H1 (cell line): ENCODE measurements around the gene CIRBP. TPM values are rescaled to one million over a fixed set of nuclear protein-coding genes. Genes with fewer than 3 reads are reported as not detected.

ENCODE experiments used
- CTCF ChIA-PET: fragments of 300-600 bp; sonication (Branson Sonifier 250); formaldehyde crosslinking; loops from one replicate; lab custom pipeline; 2021; ENCODE audit not compliant: partially characterized antibody; lab: Charles Lee
- POLR2A ChIA-PET: fragments of 300-600 bp; sonication (Branson Sonifier 250); formaldehyde crosslinking; loops from one replicate; lab custom pipeline; 2021; ENCODE audit warnings: inconsistent platforms; ENCODE audit not compliant: partially characterized antibody; lab: Charles Lee
- DNase-seq, 2 experiments: peaks; one replicate each; pipeline versions ENCODE4 v3.0.0 to v3.0.0-alpha.2; 2010 to 2022; ENCODE audit warnings: low spot score in 2 of 2, low read depth in 1 of 2, mixed read lengths in 1 of 2
- FAIRE-seq: peaks from 2 replicates; lab custom pipeline; 2011; peaks lifted over from hg19 to GRCh38; lab: Jason Lieb, UNC
- H2AFZ ChIP-seq: 2 replicates; pipeline ENCODE4 v1.8.1; 2012; ENCODE audit warnings: low read length, inconsistent platforms
- H2AK5ac ChIP-seq: 2 replicates; pipeline ENCODE4 v1.6.1; 2013; ENCODE audit warnings: low read depth, low read length
- H2BK120ac ChIP-seq: replicated peaks from 2 replicates; pipeline ENCODE3; 2013; ENCODE audit warnings: low read depth, low read length, inconsistent platforms
- H2BK12ac ChIP-seq: 2 replicates; pipeline ENCODE4 v1.6.1; 2013; ENCODE audit warnings: low read depth, low read length
- H2BK15ac ChIP-seq: 2 replicates; pipeline ENCODE4 v1.6.1; 2013; ENCODE audit warnings: low read length
- H2BK20ac ChIP-seq: 2 replicates; pipeline ENCODE4 v1.6.1; 2013; ENCODE audit warnings: low read length
- H2BK5ac ChIP-seq: 2 replicates; pipeline ENCODE4 v1.6.1; 2013; ENCODE audit warnings: low read depth, low read length
- H3K14ac ChIP-seq: 2 replicates; pipeline ENCODE4 v1.6.1; 2013; ENCODE audit warnings: inconsistent platforms; ENCODE audit not compliant: insufficient read length
- H3K18ac ChIP-seq: 2 replicates; pipeline ENCODE4 v1.6.1; 2013; ENCODE audit warnings: low read length; ENCODE audit errors: extremely low read depth
- H3K23ac ChIP-seq: 2 replicates; pipeline ENCODE4 v1.6.1; 2013; ENCODE audit warnings: inconsistent platforms; ENCODE audit not compliant: insufficient read length
- H3K23me2 ChIP-seq: 2 replicates; pipeline ENCODE4 v1.6.1; 2013; ENCODE audit warnings: low read depth, low read length
- H3K27ac ChIP-seq: 2 replicates; pipeline ENCODE4 v1.6.1; 2011; ENCODE audit warnings: low read depth, low read length, inconsistent platforms
- H3K27me3 ChIP-seq, 4 experiments: replicated peaks in 1 of 4; 1 replicate in 1 of 4; 2 replicates in 3 of 4; pipeline versions ENCODE4 v1.6.1 to v1.8.1; 2011 to 2013; ENCODE audit warnings: low read length in 3 of 4, mild to moderate bottlenecking in 3 of 4, inconsistent platforms in 2 of 4, mixed read lengths in 2 of 4, moderate library complexity in 1 of 4; ENCODE audit not compliant: control insufficient read depth in 3 of 4, insufficient read depth in 3 of 4; ENCODE audit errors: extremely low read depth in 1 of 4
- H3K36me3 ChIP-seq, 4 experiments: 2 replicates each; pipeline versions ENCODE4 v1.6.1 to v1.8.1; 2011 to 2013; ENCODE audit warnings: mild to moderate bottlenecking in 4 of 4, low read length in 3 of 4, moderate library complexity in 2 of 4, control low read depth in 1 of 4, inconsistent platforms in 1 of 4; ENCODE audit not compliant: insufficient read depth in 4 of 4, control insufficient read depth in 2 of 4
- H3K4ac ChIP-seq: replicated peaks from 2 replicates; pipeline ENCODE3; 2013; ENCODE audit warnings: low read length, low read depth, mixed read lengths, inconsistent platforms; ENCODE audit not compliant: insufficient read length
- H3K4me1 ChIP-seq, 4 experiments: replicated peaks in 1 of 4; 1 replicate in 1 of 4; 2 replicates in 3 of 4; pipeline versions ENCODE4 v1.6.1 to v1.8.1; 2011 to 2013; ENCODE audit warnings: low read length in 3 of 4, inconsistent platforms in 2 of 4, mixed read lengths in 1 of 4; ENCODE audit not compliant: insufficient read depth in 4 of 4, control insufficient read depth in 3 of 4
- H3K4me2 ChIP-seq, 2 experiments: 2 replicates each; pipeline versions ENCODE4 v1.6.1 to v1.8.1; 2011 to 2013; ENCODE audit warnings: low read depth in 2 of 2, low read length in 2 of 2, control low read depth in 1 of 2, inconsistent platforms in 1 of 2, mild to moderate bottlenecking in 1 of 2; ENCODE audit not compliant: insufficient read depth in 1 of 2
- H3K4me3 ChIP-seq, 4 experiments: fragments of 200-600, 300-600 bp in 1 of 4; sonication (generic), shearing (Covaris generic), sonication (Bioruptor Twin) in 1 of 4; 2 replicates each; pipeline versions ENCODE4 v1.5.1 to v1.8.1; 2011 to 2016; ENCODE audit warnings: low read length in 4 of 4, low read depth in 3 of 4, control low read depth in 2 of 4, inconsistent platforms in 2 of 4, mild to moderate bottlenecking in 2 of 4, mixed read lengths in 1 of 4, moderate library complexity in 1 of 4; ENCODE audit not compliant: insufficient read depth in 2 of 4; ENCODE audit errors: extremely low read depth in 1 of 4
- H3K56ac ChIP-seq: replicated peaks from 2 replicates; pipeline ENCODE3; 2013; ENCODE audit warnings: low read depth, mild to moderate bottlenecking, mixed read lengths, low read length, inconsistent platforms; ENCODE audit not compliant: insufficient read length
- H3K79me1 ChIP-seq: 2 replicates; pipeline ENCODE4 v1.6.1; 2013; ENCODE audit warnings: low read depth, low read length, control low read depth
- H3K79me2 ChIP-seq, 2 experiments: 2 replicates each; pipeline versions ENCODE4 v1.6.1 to v1.8.1; 2012 to 2013; ENCODE audit warnings: low read length in 2 of 2, mild to moderate bottlenecking in 2 of 2, inconsistent platforms in 1 of 2; ENCODE audit not compliant: insufficient read depth in 2 of 2, control insufficient read depth in 1 of 2
- H3K9ac ChIP-seq, 4 experiments: replicated peaks in 1 of 4; 1 replicate in 1 of 4; 2 replicates in 3 of 4; pipeline versions ENCODE4 v1.6.1 to v1.8.1; 2011 to 2013; ENCODE audit warnings: low read depth in 3 of 4, low read length in 3 of 4, control low read depth in 2 of 4, mild to moderate bottlenecking in 2 of 4, moderate library complexity in 2 of 4, inconsistent platforms in 1 of 4; ENCODE audit errors: extremely low read depth in 1 of 4
- H3K9me3 ChIP-seq, 2 experiments: 2 replicates each; pipeline versions ENCODE4 v1.6.1 to v1.8.1; 2012 to 2013; ENCODE audit warnings: mild to moderate bottlenecking in 2 of 2, moderate library complexity in 2 of 2, control low read depth in 1 of 2, inconsistent platforms in 1 of 2, low read depth in 1 of 2, low read length in 1 of 2, mixed read lengths in 1 of 2; ENCODE audit not compliant: insufficient read depth in 2 of 2
- H4K20me1 ChIP-seq, 2 experiments: replicated peaks in 1 of 2; 2 replicates each; pipeline versions ENCODE3 to v1.8.1; 2011 to 2013; ENCODE audit warnings: inconsistent platforms in 2 of 2, low read length in 2 of 2, mild to moderate bottlenecking in 1 of 2; ENCODE audit not compliant: insufficient read depth in 2 of 2, control insufficient read depth in 1 of 2
- H4K5ac ChIP-seq: 2 replicates; pipeline ENCODE4 v1.6.1; 2013; ENCODE audit warnings: low read length, low read depth, mixed read lengths, inconsistent platforms; ENCODE audit not compliant: insufficient read length
- H4K8ac ChIP-seq: 2 replicates; pipeline ENCODE4 v1.8.0; 2013; ENCODE audit warnings: mild to moderate bottlenecking, moderate library complexity, low read length, inconsistent platforms; ENCODE audit not compliant: insufficient read depth; ENCODE audit errors: extremely low read depth
- H4K91ac ChIP-seq: replicated peaks from 2 replicates; pipeline ENCODE3; 2013; ENCODE audit warnings: low read length, mixed read lengths, inconsistent platforms; ENCODE audit not compliant: insufficient read length
- CTBP2 ChIP-seq: IDR thresholded peaks from 2 replicates; pipeline ENCODE4 v1.7.0; 2011; ENCODE audit warnings: borderline replicate concordance, mild to moderate bottlenecking, moderate library complexity, mixed read lengths, low read length; ENCODE audit not compliant: insufficient read depth, insufficient read length
- E2F6 ChIP-seq: IDR thresholded peaks from 2 replicates; pipeline ENCODE4 v1.6.1; 2012; ENCODE audit warnings: inconsistent platforms
- EGR1 ChIP-seq: IDR thresholded peaks from 2 replicates; pipeline ENCODE4 v1.6.1; 2011; ENCODE audit warnings: low read depth, low read length, borderline replicate concordance
- EP300 ChIP-seq, 2 experiments: IDR thresholded peaks; 1 replicate in 1 of 2; 2 replicates in 1 of 2; pipeline ENCODE4 v1.6.1; 2011 to 2012; ENCODE audit warnings: low read depth in 2 of 2, low read length in 2 of 2, mild to moderate bottlenecking in 2 of 2, borderline replicate concordance in 1 of 2, inconsistent platforms in 1 of 2, moderate library complexity in 1 of 2
- GTF2F1 ChIP-seq: IDR thresholded peaks from 2 replicates; pipeline ENCODE4 v1.6.1; 2012; ENCODE audit warnings: low read depth, low read length, improper control_type of control experiment, borderline replicate concordance
- POLR2A ChIP-seq, 2 experiments: IDR thresholded peaks; 1 replicate in 1 of 2; 2 replicates in 1 of 2; pipeline ENCODE4 v1.6.1; 2011; ENCODE audit warnings: low read depth in 2 of 2, low read length in 2 of 2, mild to moderate bottlenecking in 2 of 2; ENCODE audit errors: control extremely low read depth in 1 of 2
- RNF2 ChIP-seq: fragments of 200-900, 300-1000 bp; sonication (generic); IDR thresholded peaks from 2 replicates; pipeline ENCODE4 v1.7.1; 2016; ENCODE audit warnings: borderline replicate concordance, low read depth, mild to moderate bottlenecking, antibody characterized with exemption, low read length; ENCODE audit not compliant: poor library complexity, severe bottlenecking; ENCODE audit errors: missing control alignments
- SP1 ChIP-seq: IDR thresholded peaks from 2 replicates; pipeline ENCODE4 v1.6.1; 2011; ENCODE audit warnings: low read depth, low read length
- USF2 ChIP-seq: IDR thresholded peaks from 2 replicates; pipeline ENCODE4 v1.6.1; 2011; ENCODE audit warnings: low read length, improper control_type of control experiment
- WGBS, 2 experiments: shearing (Covaris generic) in 1 of 2; methylation state at CpG; one replicate each; pipeline versions ENCODE4 v1.1.6 to v1.1.7; 2013 to 2015; ENCODE audit warnings: low lambda C conversion rate in 2 of 2, mixed read lengths in 2 of 2, inconsistent platforms in 1 of 2, low coverage in 1 of 2, missing lambda C conversion rate in 1 of 2; ENCODE audit not compliant: insufficient replicate concordance in 2 of 2, insufficient coverage in 1 of 2, insufficient read length in 1 of 2; ENCODE audit errors: extremely low coverage in 1 of 2, missing lambda C conversion rate in 1 of 2; 5-methylcytosine and 5-hydroxymethylcytosine counted together
- polyA plus RNA-seq, 7 experiments: library from polyadenylated mRNA; depleted of rRNA in 3 of 7; stranded (reverse) in 5 of 7; unstranded in 2 of 7; fragments of >200 nt in 5 of 7; fragments of 200-250 nt in 2 of 7; gene quantifications; 1 replicate in 5 of 7; 2 replicates in 1 of 7; 4 replicates in 1 of 7; pipeline versions ENCODE4 v1.2.1 to v1.2.3, GENCODE V29; 2011 to 2013; ENCODE audit warnings: missing spikeins in 2 of 7, mixed read lengths in 2 of 7
- total RNA-seq: library from RNA; stranded (reverse); fragmentation: NEBNext Ultra II Directional; extraction: Animal tissue kit (Norgen Biotek cat#: 25700); gene quantifications from 2 replicates; pipeline ENCODE4 v1.2.1, GENCODE V29; 2021

CIRBP gene
- total and polyA plus RNA-seq, 2 of the 8 experiments (the other 6 are each of a cell fraction or from before 2014, with no cell fraction given): 175 to 199 TPM

- WGBS, 2 experiments: 67% methylated on average over 6 of the region's 21 CpGs; no CpG with 5 or more reads in 1 of the 2 experiments
- 0 out of 2 replicates have a peak overlapping the region, but pooled peaks have one; percentile 43 for H2BK20ac ChIP-seq
- H2BK5ac ChIP-seq: peak overlapping the region; percentile 88; the same call in 1 of the 2 replicates
- peaks cover 0 to 8% (median 0%) of the 10 kb centered on the region in 4 experiments; a peak in 2 of 8 replicates for H3K36me3 ChIP-seq
- H3K23me2 ChIP-seq: peaks cover 32% of the 10 kb centered on the region; the same call in 1 of the 2 replicates
- DNase-seq (no peak), FAIRE-seq (no peak)
- H3K79me1 ChIP-seq: no peaks in the 10 kb centered on the region
- peaks cover 0 to 7% (median 4%) of the 10 kb centered on the region in 4 experiments; a peak in 4 of 7 replicates for H3K27me3 ChIP-seq
- peak overlapping the region; percentile 96; the same call in 1 of the 2 replicates for H2BK12ac ChIP-seq
- H3K4me3 ChIP-seq: peak overlapping the region in 3 of 4 experiments; percentile 5 to 77 (median 55); a peak in 5 of 8 replicates
- peak overlapping the region; percentile 32; the same call in 1 of the 2 replicates for H3K18ac ChIP-seq
- peak overlapping the region; percentile 85 for H4K91ac ChIP-seq
- H3K4ac ChIP-seq: peak overlapping the region; percentile 44
- no peak overlapping the region; a peak in 2 of 7 replicates for H3K9ac ChIP-seq
- H3K23ac ChIP-seq: no peak overlapping the region
- H4K5ac ChIP-seq: no peak overlapping the region
- no peak overlapping the region for H2AFZ ChIP-seq
- H4K8ac ChIP-seq: no peak overlapping the region; the same call in 1 of the 2 replicates
- peak overlapping the region; percentile 59 for H3K56ac ChIP-seq
- peaks cover 0 to 65% (median 42%) of the 10 kb centered on the region in 4 experiments; a peak in 6 of 7 replicates for H3K4me1 ChIP-seq
- no peak overlapping the region for H3K27ac ChIP-seq
- H3K14ac ChIP-seq: no peak overlapping the region
- ChIA-PET POLR2A (interaction anchor here (1.0 to 19.4 kb wide), 5 partner anchors 8 to 62 kb away, joined by 3 to 456 read pairs (median 331); partner anchors contain the start of genes ATP5F1D, CBARP, FAM174C and MIDN), CTCF (interaction anchor here (0.8 to 15.9 kb wide), 6 partner anchors 9 to 237 kb away, joined by 3 to 212 read pairs (median 3); partner anchors contain the start of genes ATP5F1D and CNN2)
- H3K9me3 ChIP-seq: no peaks in the 10 kb centered on the region
- H2BK120ac ChIP-seq: no peak overlapping the region
- peaks cover 2 to 9% of the 10 kb centered on the region in 2 experiments for H4K20me1 ChIP-seq
- H2BK15ac ChIP-seq: no peak overlapping the region; the same call in 1 of the 2 replicates
- no peak overlapping the region for H2AK5ac ChIP-seq
- H3K4me2 ChIP-seq: peak overlapping the region; percentile 83 to 94
- no peaks in the 10 kb centered on the region for H3K79me2 ChIP-seq
- TF ChIP-seq USF2 (no peak), EP300 (IDR thresholded peaks at IDR 0.05; ENCODE audit: borderline replicate concordance in 1 of 2, low read depth in 2 of 2, low read length in 2 of 2) (peak in 1 of 2 experiments; percentile 31; a peak in 1 of 3 replicates), E2F6 (no peak), POLR2A (IDR thresholded peaks at IDR 0.05; ENCODE audit: control extremely low read depth in 1 of 2, low read depth in 2 of 2, low read length in 2 of 2) (peak in 1 of 2 experiments; percentile 53; a peak in 1 of 3 replicates), SP1 (peak; percentile 64; the same call in 1 of the 2 replicates), CTBP2 (peak; percentile 41), EGR1 (peak; percentile 97), GTF2F1 (no peak), RNF2 (no peak)
These were observed 6.5 kb upstream of the CIRBP start for GRCh38 chr19:1262623-1263123.
